HEK293 (cell line): ENCODE results near the gene ST7.
"Not testable (repeated sequence)": the region's sequence is repeated elsewhere in the genome, so short reads cannot be mapped to it uniquely, and the experiment has no call there.

Experiments used
- CTCF ChIA-PET: fragments of 350-600 bp; formaldehyde crosslinking; extraction: SDS; loops from one replicate; lab custom pipeline; 2021; ENCODE audit warnings: antibody characterized with exemption; lab: Yijun Ruan, JAX
- POLR2A ChIA-PET: fragments of 300-600 bp; formaldehyde crosslinking; extraction: SDS; loops from one replicate; lab custom pipeline; 2020; ENCODE audit warnings: antibody characterized with exemption, inconsistent platforms; lab: Yijun Ruan, JAX
- H3K27ac ChIP-seq: fragments of 200-500 bp; sonication (Bioruptor generic); 2 replicates; pipeline ENCODE4 v1.5.1; 2014; ENCODE audit warnings: low read depth, low read length, control low read depth, inconsistent platforms; ENCODE audit errors: extremely low read depth
- H3K36me3 ChIP-seq, 2 experiments: fragments of 200-500 bp in 1 of 2; sonication (Bioruptor generic) in 1 of 2; 1 replicate in 1 of 2; 2 replicates in 1 of 2; pipeline ENCODE4 v1.5.1; 2014 to 2017; ENCODE audit warnings: inconsistent platforms in 2 of 2, low read length in 2 of 2; ENCODE audit not compliant: control insufficient read depth in 2 of 2, insufficient read depth in 1 of 2
- H3K4me1 ChIP-seq: fragments of 200-500 bp; sonication (Bioruptor generic); 2 replicates; pipeline ENCODE4 v1.5.1; 2014; ENCODE audit warnings: mild to moderate bottlenecking, low read length, inconsistent platforms; ENCODE audit not compliant: control insufficient read depth, insufficient read depth
- H3K4me3 ChIP-seq: 2 replicates; pipeline ENCODE4 v1.5.1; 2011; ENCODE audit warnings: low read depth, mild to moderate bottlenecking, control low read depth, low read length, moderate library complexity
- H3K9me3 ChIP-seq: fragments of 200-500 bp; sonication (Bioruptor generic); 2 replicates; pipeline ENCODE4 v1.5.1; 2014; ENCODE audit warnings: low read depth, low read length, inconsistent platforms; ENCODE audit not compliant: control insufficient read depth, insufficient read depth
- MEIS1 ChIP-seq: sonication (generic); formaldehyde crosslinking; IDR thresholded peaks from 2 replicates; pipeline ENCODE4 v1.8.1; 2022; ENCODE audit warnings: missing genetic modification reagents, mild to moderate bottlenecking, borderline replicate concordance
- SP7 ChIP-seq: fragments of 450-650 bp; formaldehyde crosslinking; IDR thresholded peaks from 2 replicates; pipeline ENCODE4 v1.5.1; 2016; ENCODE audit warnings: missing biosample characterization, missing genetic modification characterization
- TCF7L2 ChIP-seq: IDR thresholded peaks from 2 replicates; pipeline ENCODE4 v1.6.1; 2011; ENCODE audit warnings: low read depth, mild to moderate bottlenecking, inconsistent platforms, low read length, moderate library complexity, borderline replicate concordance
- ZBTB44 ChIP-seq: fragments of 450-650 bp; IDR thresholded peaks from 2 replicates; pipeline ENCODE4 v1.5.1; 2018; ENCODE audit warnings: missing biosample characterization, mild to moderate bottlenecking, missing genetic modification characterization
- ZFP41 ChIP-seq: fragments of 450-650 bp; formaldehyde crosslinking; IDR thresholded peaks from 2 replicates; pipeline ENCODE4 v1.5.1; 2016; ENCODE audit warnings: missing biosample characterization, missing genetic modification characterization, borderline replicate concordance
- ZNF2 ChIP-seq: fragments of 450-650 bp; formaldehyde crosslinking; IDR thresholded peaks from 2 replicates; pipeline ENCODE4 v1.5.1; 2016; ENCODE audit warnings: missing biosample characterization, missing genetic modification characterization
- ZNF223 ChIP-seq: fragments of 450-650 bp; formaldehyde crosslinking; IDR thresholded peaks from 2 replicates; pipeline ENCODE4 v1.5.1; 2016; ENCODE audit warnings: missing biosample characterization, missing genetic modification characterization
- ZNF23 ChIP-seq: fragments of 450-650 bp; formaldehyde crosslinking; IDR thresholded peaks from 2 replicates; pipeline ENCODE4 v1.5.1; 2016; ENCODE audit warnings: missing biosample characterization, missing genetic modification characterization, borderline replicate concordance
- ZNF354C ChIP-seq: fragments of 450-650 bp; formaldehyde crosslinking; IDR thresholded peaks from 2 replicates; pipeline ENCODE4 v1.5.1; 2016; ENCODE audit warnings: missing biosample characterization, missing genetic modification characterization, low read depth, borderline replicate concordance
- ZNF37A ChIP-seq: fragments of 450-650 bp; IDR thresholded peaks from 2 replicates; pipeline ENCODE4 v1.5.1; 2018; ENCODE audit warnings: missing biosample characterization, missing genetic modification characterization
- ZNF398 ChIP-seq: fragments of 450-650 bp; formaldehyde crosslinking; IDR thresholded peaks from 2 replicates; pipeline ENCODE4 v1.5.1; 2017; ENCODE audit warnings: missing biosample characterization, missing genetic modification characterization
- ZNF473 ChIP-seq: fragments of 450-650 bp; formaldehyde crosslinking; IDR thresholded peaks from 2 replicates; pipeline ENCODE4 v1.5.1; 2017; ENCODE audit warnings: missing biosample characterization, missing genetic modification characterization
- ZNF555 ChIP-seq: fragments of 450-650 bp; formaldehyde crosslinking; conservative IDR thresholded peaks from 2 replicates; pipeline ENCODE4 v1.5.1; 2017; ENCODE audit warnings: missing biosample characterization, mild to moderate bottlenecking, missing genetic modification characterization, inconsistent platforms
- ZNF610 ChIP-seq: fragments of 450-650 bp; formaldehyde crosslinking; IDR thresholded peaks from 2 replicates; pipeline ENCODE4 v1.5.1; 2016; ENCODE audit warnings: missing biosample characterization, missing genetic modification characterization, borderline replicate concordance
- ZNF623 ChIP-seq: fragments of 450-650 bp; formaldehyde crosslinking; IDR thresholded peaks from 2 replicates; pipeline ENCODE4 v1.5.1; 2016; ENCODE audit warnings: missing biosample characterization, missing genetic modification characterization
- ZNF664 ChIP-seq: fragments of 450-650 bp; formaldehyde crosslinking; IDR thresholded peaks from 2 replicates; pipeline ENCODE4 v1.5.1; 2016; ENCODE audit warnings: missing biosample characterization, missing genetic modification characterization
- ZNF768 ChIP-seq: fragments of 450-650 bp; formaldehyde crosslinking; IDR thresholded peaks from 2 replicates; pipeline ENCODE4 v1.5.1; 2018; ENCODE audit warnings: missing biosample characterization, mild to moderate bottlenecking, missing genetic modification characterization
- ZNF776 ChIP-seq: fragments of 450-650 bp; formaldehyde crosslinking; IDR thresholded peaks from 2 replicates; pipeline ENCODE4 v1.5.0; 2017; ENCODE audit warnings: missing biosample characterization, missing genetic modification characterization, borderline replicate concordance
- ZSCAN16 ChIP-seq: fragments of 450-650 bp; formaldehyde crosslinking; IDR thresholded peaks from 2 replicates; pipeline ENCODE4 v1.5.1; 2016; ENCODE audit warnings: missing biosample characterization, missing genetic modification characterization

The ST7 gene

GRCh38 chr7:116969371-116969902, 16.1 kb downstream of the ST7 start:
- Histone ChIP-seq H3K4me1 (no peaks in the 10 kb centered on the region), H3K36me3 (no peaks in the 10 kb centered on the region), H3K27ac (no peak overlapping the region), H3K4me3 (no peak overlapping the region), H3K9me3 (no peaks in the 10 kb centered on the region)
- POLR2A ChIA-PET, result no interaction called here
- TF ChIP-seq MEIS1 (CRISPR knock-in tag) (no peak), ZNF610 (no peak), ZNF398 (tag by site-specific recombination) (no peak), ZNF473 (no peak), ZNF555 (tag by site-specific recombination) (no peak), ZBTB44 (no peak), ZNF623 (tag by site-specific recombination) (no peak)
- CTCF ChIA-PET, result interaction anchor here (1.2 kb wide), 1 partner anchor 15 kb away, joined by 3 read pairs; no protein-coding TSS in a partner anchor

DNA sequence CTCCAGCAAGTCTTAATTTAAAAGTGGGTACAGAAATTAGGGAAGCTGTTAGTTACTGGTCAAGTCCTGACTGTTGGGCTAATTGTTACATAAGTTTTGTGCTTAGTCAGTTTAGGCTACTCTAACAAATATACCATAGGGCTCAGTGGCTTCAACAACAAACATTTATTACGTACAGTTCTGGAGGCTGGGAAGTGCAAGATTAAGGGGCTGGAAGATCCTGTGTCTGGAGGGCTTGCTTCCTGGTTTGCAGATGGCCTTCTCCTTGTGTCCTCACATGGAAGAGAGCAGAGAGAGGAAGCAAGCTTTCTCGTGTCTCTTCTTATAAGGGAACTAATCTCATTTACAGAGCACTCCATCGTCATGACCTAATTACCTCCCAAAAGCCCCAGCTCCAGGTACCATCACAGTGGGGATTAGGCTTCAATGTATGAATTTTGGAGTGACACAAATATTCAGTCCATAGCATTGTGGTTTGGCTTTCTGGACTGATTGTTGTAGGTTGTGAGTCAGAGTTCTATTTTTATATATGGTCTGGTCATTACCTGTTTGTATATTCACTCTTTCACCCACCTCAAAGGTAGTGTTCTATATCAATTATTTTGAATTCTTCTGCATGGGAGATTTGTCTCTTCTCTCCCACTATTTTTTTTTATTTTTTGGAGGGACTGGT, 17.1 kb downstream of the ST7 start:
- CTCF ChIA-PET, result interaction anchor here (0.6 to 1.2 kb wide), 4 partner anchors 14 to 27 kb away, joined by 3 to 4 read pairs (median 4); partner anchors contain the start of gene ST7
- no peaks in the 10 kb centered on the region for H3K4me1 ChIP-seq
- POLR2A ChIA-PET, result interaction anchor here (1.6 kb wide), 1 partner anchor 16 kb away, joined by 3 read pairs; no protein-coding TSS in a partner anchor
- no peaks in the 10 kb centered on the region for H3K36me3 ChIP-seq
- no peak overlapping the region for H3K4me3 ChIP-seq
- no peak for TF ChIP-seq ZNF664 (tag by site-specific recombination)
- no peak for TF ChIP-seq TCF7L2
- TF ChIP-seq, all 188 proteins: peak for 0
- H3K9me3 ChIP-seq, result no peaks in the 10 kb centered on the region
- H3K27ac ChIP-seq, result no peak overlapping the region

DNA sequence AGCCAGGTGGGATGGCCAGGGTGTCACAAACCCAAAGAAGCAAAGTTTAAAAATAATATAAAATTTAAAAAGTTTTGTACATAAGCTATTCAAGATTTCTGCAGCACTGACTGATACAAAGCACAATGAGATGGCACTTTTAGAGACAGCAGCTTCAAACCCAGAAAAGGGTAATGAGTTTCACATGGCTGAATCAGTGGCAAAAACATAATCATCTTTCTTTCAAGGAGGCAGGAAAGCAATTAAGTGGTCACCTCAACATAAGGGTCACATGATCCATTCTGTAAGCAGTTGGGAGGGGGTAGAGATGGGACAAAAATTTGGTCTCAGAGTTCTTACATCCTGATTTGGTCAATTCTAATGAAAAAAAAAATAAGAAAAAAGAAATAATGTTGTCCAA, 17.9 kb downstream of the ST7 start:
- ChIA-PET CTCF (interaction anchor here (0.6 to 2.1 kb wide), 5 partner anchors 15 to 242 kb away, joined by 3 to 5 read pairs (median 4); partner anchors contain the start of gene ST7), POLR2A (interaction anchor here (1.6 kb wide), 1 partner anchor 17 kb away, joined by 3 read pairs; no protein-coding TSS in a partner anchor)
- not testable (repeated sequence) for H3K9me3 ChIP-seq, H3K27ac ChIP-seq, H3K36me3 ChIP-seq, H3K4me3 ChIP-seq, H3K4me1 ChIP-seq

DNA sequence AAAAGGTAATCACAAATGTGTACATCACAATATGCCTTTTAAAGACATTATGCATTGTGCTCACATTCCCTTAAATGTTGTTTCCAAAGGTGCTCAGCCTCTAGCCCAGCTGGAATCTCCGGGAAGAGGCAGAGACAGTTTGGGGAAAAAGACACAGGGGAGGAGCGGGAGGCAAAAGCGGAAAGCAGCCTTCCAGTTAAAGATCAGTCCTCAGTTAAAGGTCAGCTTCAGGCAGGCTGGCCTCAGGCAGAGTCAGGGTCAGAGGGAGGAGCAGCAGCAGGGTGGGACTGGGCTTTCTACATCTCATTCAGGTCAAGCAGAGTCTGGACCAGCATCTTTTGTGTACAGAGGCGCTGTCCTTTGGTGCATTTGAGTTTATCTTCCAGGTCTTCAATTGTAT, 18.6 kb downstream of the ST7 start:
- no peak overlapping the region for H3K27ac ChIP-seq
- TF ChIP-seq ZNF354C (tag by site-specific recombination) (no peak), ZNF223 (no peak), SP7 (tag by site-specific recombination) (no peak), ZNF23 (tag by site-specific recombination) (no peak), ZFP41 (tag by site-specific recombination) (no peak), ZSCAN16 (tag by site-specific recombination) (no peak), ZNF2 (tag by site-specific recombination) (no peak), ZNF37A (tag by site-specific recombination) (no peak), ZNF768 (tag by site-specific recombination) (no peak), ZNF776 (tag by site-specific recombination) (no peak)
- CTCF ChIA-PET, result interaction anchor here (1.2 to 2.1 kb wide), 2 partner anchors 155 to 241 kb away, joined by 3 to 5 read pairs; no protein-coding TSS in a partner anchor

DNA sequence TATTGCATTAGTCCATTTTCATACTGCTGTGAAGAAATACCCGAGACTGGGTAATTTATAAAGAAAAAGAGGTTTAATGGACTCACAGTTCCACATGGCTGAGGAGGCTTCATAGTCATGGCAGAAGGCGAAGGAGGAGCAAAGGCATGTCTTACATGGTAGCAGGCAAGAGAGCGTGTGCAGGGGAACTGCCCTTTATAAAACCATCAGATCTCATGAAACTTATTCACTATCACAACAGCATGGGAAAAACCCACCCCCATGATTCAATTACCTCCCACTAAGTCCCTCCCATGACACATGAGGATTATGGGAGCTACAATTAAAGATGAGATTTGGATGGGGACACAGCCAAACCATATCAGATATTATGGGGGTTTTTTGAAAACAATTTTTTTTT, 21.7 kb downstream of the ST7 start:
- H3K36me3 ChIP-seq, H3K4me1 ChIP-seq, H3K9me3 ChIP-seq, POLR2A ChIA-PET, H3K27ac ChIP-seq, CTCF ChIA-PET, H3K4me3 ChIP-seq: not testable (repeated sequence)

More for the DNA sequence above, 18.6 kb downstream of the ST7 start:
- Histone ChIP-seq H3K4me3 (no peak overlapping the region), H3K36me3 (no peaks in the 10 kb centered on the region), H3K9me3 (no peaks in the 10 kb centered on the region), H3K4me1 (no peaks in the 10 kb centered on the region)
- POLR2A ChIA-PET, result interaction anchor here (1.0 kb wide), 1 partner anchor 13 kb away, joined by 4 read pairs; no protein-coding TSS in a partner anchor
